ENCODE results near the gene SCG3.
"Not testable (repeated sequence)": the region's sequence is repeated elsewhere in the genome, so short reads cannot be mapped to it uniquely, and the experiment has no call there.

Gene SCG3

DNA sequence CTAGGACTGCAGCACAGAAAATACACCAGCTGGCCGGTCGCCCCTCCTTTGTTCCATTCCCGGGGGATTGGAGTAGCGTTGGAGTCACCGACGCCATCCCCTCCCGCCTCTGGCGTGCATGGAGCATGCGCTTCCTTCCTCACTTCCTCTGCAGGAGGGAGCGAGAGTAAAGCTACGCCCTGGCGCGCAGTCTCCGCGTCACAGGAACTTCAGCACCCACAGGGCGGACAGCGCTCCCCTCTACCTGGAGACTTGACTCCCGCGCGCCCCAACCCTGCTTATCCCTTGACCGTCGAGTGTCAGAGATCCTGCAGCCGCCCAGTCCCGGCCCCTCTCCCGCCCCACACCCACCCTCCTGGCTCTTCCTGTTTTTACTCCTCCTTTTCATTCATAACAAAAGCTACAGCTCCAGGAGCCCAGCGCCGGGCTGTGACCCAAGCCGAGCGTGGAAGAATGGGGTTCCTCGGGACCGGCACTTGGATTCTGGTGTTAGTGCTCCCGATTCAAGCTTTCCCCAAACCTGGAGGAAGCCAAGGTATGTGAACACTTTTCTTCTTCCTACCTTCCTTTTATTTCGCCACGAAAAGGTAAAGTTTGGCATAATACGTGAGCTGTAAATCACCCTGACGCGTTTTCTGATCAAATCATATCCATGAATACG is at the start of gene SCG3:
Gene SCG3, plus strand, starts transcription at position 201 of the 661 bp plus-strand sequence. Its CDS starts 253 bp downstream, at position 454.
- peak; percentile 63 for DNase-seq

DNA sequence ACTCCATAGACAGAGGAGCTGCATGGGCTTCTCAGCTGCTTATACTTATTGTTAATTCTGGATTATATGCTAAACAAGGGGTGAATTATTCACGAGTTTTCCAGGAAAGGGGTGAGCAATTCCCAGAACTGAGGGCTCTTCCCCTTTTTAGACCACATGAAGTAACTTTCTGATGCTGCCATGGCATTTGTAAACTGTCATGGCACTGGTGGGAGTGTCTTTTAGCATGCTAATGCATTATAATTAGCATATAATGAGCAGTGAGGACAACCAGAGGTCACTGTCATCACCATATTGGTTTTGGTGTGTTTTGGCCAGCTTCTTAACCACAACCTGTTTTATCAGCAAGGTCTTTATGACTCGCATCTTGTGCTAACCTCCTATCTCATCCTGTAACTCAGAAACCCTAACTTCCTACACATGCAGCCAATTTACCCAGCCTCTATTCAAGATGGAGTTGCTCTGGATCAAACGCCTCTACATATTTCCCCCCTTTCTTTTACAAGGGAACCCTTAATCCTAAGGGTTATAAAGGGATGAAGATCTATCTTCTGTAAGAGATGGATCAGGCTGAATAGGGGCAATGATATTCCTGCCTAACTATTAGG is 46.6 kb upstream of the SCG3 start:
- no peak for DNase-seq

DNA sequence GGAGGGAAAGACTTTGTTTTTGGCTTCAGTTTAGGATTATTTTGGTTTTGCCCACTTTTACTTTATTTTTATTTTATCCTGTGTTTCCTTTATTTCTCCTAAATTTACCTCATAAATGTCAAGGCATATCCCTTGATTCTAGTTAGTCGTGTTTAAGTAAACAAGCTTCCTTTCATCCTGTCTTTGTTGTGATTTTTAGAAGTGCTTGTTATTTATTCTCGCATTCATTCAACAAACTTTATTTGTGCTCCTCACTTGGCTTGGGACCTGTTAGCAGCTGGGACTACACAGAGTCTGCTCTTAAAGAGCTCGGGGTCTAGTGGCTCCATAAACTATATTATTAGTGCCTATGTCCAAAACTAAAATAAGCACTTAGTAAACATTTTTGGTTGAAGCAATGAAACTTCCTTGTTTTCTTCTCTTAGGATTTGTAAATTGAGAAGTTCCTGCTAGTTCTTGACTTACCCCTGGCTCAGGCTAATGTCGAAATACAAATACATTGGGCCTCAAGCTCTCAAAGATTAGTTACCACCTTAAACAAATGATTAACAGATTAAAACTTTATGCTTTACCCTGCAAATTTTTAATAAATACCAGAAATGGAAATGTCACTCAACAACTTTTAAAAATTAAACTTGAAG is 39.7 kb upstream of the SCG3 start:
- DNase-seq = no peak

DNA sequence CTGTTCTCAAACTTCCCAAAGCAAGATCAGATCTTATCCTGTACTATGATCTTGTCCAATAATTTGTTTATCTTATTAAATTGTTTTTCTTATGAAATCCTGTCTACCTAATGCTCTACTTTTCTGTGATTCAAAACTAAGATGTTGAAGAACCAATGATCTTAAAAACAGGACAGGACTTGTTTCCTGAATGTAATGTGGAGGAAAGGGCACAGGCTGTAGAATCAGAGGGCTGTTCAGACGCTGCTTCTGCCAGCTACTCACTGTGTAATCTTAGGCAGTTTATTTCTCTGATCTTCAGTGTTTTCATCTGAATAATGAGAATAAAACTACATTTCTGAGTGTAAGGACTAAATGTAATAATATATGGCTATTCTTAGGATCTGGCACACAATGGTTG is 38.6 kb upstream of the SCG3 start:
- no peak for DNase-seq

DNA sequence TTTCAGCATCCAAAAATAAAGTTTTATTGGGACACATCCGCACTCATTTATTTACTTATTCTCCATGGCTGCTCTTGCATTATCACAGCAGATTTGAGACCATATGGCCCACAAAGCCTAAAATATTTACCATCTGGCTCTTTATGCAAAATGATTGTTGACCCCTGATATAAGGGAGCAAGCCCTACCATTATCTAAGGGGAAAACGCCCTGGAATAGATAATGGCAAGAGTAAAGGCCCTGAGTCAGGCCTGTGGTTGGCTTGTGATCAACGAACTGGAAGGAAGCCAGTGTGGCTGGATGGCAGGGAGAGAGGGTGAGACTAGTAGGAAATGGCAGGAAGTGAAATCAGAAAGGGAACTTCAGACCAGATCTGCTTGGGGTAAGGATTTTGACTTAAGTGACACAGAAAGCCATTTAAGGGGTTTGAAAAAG is 34.2 kb upstream of the SCG3 start:
- DNase-seq = no peak

DNA sequence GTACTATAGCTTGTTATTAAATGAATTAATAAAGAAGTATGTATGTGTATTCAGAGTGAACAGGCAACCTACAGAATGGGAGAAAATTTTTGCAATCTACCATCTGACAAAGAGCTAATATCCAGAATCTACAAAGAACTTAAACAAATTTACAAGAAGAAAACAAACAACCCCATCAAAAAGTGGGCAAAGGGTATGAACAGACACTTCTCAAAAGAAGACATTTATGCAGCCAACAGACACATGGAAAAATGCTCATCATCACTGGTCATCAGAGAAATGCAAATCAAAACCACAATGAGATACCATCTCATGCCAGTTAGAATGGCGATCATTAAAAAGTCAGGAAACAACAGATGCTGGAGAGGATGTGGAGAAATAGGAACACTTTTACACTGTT is 33.2 kb upstream of the SCG3 start:
- not testable (repeated sequence) for DNase-seq

DNA sequence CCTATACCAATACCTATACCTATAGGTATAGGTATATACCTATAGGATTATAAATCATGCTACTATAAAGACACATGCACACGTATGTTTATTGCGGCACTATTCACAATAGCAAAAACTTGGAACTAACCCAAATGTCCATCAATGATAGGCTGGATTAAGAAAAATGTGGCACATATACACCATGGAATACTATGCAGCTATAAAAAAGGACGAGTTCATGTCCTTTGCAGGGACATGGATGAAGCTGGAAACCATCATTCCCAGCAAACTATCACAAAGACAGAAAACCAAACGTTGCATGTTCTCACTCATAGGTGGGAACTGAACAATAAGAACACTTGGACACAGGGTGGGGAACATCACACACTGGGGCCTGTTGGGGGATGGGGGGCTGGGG is 32.7 kb upstream of the SCG3 start:
- not testable (repeated sequence) for DNase-seq

DNA sequence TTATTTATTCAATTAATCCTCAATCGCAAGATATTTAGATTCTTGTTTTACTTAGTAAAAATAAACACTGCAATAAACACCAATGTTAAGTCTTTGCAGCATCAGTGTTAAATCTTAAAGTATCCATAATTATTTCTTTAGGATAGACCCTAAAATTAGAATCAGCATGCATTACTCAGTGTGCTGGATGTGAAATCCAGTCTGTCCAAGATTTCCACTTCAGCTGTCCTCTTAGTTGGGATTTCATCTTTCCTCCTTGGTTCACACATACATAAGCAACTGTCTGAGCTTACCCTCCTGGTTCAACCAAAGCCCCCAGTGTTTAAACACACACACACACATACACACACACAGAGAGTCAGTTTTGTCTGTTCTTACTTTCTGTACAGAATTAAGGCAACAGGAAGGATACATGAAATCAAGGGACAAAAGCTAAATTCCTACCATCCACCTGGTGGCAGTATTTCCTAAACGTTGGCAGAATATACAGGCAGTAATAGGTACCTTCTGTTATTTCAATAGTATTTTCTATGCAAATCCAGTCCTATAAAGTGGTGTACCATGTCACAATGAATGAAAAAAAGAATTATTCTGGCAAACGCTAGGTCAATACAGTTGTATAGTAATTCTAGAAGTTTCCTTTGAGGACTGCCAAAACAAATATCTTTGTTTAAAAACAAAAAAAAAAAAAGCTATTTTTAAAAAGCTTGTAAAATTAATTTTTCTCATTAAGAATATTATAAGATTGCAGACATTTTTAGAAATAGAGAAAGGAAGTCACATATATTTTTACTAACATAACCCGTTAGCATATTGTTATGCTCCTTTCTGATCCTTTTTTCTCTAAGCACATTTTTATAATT is 31.4 kb upstream of the SCG3 start:
- no peak for DNase-seq

DNA sequence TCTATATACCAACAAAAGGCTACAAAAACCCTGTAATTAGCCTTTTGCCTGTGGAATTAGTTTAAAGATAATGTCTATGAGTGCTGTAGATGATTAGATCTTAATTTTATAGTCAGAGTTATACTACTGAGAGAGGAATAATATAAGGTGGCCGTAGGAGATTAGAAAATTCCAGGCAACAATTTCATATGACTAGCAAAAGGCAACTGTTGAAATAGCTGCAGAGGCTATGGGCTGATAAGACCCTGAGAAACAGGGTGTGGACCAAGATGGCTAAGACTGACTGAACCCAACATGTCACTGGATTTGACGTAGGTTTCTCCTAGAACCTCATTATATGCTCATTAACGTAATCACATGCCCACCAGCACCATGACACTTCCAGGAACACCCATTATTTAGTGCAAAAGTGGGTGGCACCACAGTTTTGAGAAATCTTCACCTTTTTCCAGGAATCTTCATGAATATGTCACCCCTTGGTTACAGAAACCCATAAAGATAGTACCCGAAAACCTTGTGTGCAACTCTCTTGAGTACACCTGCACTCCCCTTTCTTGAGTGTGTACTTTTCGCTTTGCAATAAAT is 29.1 kb upstream of the SCG3 start:
- DNase-seq = no peak

DNA sequence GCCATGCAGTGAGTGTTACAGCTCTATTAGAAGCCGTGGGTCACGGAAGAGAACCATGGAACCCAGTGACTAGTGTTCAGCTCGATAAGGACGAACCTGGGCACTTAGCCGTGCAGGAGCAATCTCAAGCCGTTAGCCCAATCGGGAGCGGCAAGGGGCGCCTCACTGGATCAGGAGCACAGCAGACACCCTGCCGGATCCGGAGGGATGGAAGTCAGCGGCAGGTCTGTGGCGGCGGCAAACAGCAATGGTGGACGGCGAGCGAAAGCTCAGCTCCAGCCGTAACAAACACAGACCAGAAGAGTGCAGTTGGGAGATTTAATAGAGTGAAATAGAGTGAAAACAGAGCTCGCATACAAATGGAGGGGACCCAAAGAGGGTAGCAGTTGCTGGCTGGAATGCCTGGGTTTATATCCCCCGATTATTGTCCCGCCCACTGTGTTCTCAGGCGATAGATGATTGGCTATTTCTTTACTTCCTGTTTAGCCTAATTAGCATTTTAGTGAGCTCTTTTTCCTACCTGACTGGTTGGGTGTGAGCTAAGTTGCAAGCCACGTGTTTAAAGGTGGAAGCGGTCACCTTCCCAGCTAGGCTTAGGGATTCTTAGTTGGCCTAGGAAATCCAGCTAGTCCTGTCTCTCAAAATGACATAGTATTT is 25.8 kb upstream of the SCG3 start:
- DNase-seq = not testable (repeated sequence)

DNA sequence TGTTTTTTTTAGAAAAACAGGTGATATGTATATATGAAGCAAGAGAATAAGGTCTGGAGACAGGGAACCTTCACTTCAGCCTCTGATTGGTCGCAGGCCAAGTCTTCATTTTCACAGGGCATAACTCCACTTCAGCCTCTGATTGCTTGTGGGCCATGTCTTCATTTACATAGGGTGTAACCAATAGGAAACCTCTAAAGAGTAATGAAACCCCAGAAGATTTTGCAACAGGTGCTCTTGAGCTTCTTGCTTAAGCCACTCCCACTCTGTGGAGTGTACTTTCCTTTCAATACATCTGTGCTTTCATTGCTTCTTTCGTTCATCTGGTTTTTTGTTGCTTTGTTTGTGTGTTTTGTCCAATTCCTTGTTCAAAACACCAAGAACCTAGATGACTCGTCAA is 22.6 kb upstream of the SCG3 start:
- no peak for DNase-seq

DNA sequence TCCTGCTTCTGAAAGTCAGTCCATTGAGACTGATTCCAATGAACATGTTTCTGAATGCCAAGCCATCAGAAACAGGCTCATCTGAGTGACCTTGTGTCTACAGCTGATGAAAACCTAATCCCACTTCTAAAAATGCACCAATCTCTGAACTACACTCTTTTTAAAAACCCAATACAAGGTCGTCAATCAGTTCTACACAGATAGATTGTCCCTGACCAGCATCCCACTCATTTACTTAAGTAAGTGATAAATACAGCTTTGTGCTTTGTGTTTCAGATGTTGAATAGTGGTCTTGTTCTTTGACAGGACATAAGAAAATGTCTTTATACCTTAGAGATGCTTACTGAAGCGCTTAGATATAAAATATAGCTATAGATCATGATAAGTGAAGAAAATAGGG is 20.2 kb upstream of the SCG3 start:
- no peak for DNase-seq

DNA sequence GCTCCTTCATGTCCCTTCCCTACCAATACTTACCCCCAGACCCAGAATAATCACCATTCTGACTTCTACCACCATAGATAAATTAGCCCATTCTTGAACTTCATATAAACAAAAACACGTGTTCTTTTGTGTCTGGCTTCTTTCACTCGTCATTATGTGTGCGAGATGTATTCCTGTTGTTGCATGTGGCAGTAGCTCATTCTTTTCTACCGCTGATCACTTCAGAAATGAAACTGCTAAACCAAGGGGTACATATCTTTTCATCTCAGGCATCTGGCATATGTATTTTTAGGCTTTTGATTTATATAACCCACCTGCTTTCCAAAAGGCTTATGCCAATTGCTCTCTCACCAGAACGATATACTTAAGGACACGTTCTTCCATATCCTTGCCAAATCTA is 13.8 kb upstream of the SCG3 start:
- no peak for DNase-seq

DNA sequence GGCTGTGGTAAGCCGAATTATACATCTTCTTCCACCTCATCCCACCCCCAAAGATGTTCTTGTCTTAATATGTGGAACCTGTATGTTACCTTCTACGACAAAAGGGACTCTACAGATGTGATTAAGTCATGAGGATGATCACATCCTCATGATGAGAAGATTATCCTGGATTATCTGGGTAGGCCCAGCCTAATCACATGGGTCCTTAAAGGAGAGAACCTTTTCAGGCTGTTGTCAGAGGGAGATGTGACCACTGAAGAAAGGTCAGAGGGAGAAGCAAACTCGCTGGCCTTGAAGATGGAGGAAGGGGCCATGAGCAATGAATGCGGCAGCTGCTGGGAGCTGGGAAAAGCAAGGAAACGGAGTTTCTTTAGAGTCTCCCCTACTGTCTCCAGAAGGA is 12.9 kb upstream of the SCG3 start:
- DNase-seq = no peak

DNA sequence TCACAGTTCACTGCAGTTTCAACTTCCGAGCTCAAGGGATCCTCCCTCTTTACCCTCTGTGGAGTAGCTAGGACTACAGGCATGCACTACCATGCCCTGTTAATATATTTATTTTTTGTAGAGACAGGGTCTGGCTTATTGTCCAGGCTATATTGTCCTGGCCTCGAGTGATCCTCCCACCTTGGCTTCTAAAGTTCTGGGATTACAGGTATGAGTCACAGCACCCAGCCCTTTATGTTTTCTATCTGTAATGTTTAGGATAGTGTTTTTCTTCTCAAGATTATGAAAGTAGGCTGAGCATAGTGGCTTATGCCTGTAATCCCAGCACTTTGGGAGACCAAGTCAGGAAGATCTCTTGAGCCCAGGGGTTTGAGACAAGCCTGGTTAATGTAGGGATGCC is 11.9 kb upstream of the SCG3 start:
- DNase-seq = no peak

DNA sequence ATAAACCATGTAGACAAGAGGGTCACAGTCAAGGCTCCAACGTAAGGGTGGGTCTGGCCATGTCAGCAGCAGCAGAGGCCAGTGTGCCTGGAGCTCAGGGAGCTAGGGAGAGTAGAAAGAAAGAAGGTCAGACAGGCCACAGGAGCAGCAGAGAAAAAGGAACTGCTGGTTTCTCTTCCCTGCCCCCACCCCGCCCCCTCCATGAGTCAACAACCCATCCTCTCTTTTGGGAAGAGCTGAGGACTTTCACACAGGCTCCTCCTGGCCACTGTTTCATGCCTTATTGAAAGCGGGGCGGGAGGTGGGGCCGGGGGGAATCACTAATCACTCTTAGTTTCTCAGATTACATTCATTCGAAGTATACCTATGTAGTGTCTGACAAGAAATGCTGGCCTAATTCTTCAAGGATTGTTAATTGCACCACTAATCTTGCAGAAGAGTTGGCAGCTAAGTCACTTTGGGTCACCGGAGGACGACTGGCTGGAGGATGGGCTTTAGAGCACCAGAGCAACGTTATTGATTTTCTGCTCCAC is 9.1 kb upstream of the SCG3 start:
- DNase-seq = no peak

DNA sequence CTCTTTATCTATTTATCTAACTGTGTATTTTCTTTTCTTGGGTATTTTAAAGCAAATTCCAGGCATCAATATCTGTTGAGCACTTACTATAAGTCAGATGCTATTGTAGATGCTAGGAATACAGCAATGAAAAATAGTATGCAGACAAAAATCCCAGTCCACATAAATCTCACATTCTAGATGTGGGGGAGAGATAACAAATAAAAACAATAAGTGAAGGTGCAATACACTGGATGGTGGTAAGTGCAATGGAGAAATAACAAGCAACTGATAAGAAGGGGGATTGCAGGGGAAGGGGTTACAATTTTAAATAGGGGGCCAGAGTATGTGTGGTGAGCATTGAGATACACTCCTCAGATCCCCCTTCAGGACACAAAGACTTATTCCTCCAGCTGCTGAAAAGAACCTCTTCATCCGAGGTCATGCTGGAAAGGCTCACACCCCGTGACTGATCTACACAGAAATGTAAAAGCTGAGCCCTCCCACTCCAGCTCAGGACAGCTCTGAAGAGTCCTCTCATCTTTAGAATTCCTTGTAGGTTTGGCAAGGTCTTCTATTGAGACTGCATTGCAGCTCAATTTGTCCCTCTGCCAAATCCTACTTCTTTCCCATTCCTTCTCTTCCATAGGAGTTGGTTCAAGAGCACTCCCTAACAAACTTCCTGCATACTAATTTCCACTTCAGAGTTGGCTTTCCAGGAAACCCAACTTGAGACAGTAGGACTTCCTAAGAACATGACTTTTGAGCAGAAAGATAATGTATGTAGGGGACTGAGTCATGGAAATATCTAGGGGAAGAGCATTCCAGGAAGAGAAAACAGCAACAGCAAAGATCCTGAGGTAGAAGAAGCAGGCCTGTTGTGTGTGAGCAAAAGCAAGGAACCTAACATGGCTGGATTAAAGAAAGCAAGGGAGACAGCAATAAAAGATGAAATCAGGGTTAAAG is 8.1 kb upstream of the SCG3 start:
- DNase-seq = no peak

DNA sequence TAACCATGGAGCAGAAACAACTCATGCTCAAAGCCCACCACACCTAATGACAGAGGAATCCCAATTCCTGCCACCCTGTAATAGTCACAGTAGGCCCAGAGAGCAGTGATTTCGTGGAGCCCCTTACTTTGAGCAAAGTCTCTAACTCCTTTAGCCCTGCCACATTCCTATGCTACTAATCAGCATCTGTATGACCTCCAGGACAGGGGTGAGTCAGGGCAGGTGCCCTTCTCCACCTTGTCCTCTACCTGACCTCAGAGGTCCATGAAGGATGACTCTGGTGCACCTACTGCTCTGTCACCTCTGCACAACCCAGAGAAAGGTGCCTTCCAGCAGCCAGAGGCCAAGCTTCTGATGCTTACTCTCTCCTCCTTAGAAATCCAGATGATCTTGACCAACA is 6.1 kb upstream of the SCG3 start:
- DNase-seq = no peak

DNA sequence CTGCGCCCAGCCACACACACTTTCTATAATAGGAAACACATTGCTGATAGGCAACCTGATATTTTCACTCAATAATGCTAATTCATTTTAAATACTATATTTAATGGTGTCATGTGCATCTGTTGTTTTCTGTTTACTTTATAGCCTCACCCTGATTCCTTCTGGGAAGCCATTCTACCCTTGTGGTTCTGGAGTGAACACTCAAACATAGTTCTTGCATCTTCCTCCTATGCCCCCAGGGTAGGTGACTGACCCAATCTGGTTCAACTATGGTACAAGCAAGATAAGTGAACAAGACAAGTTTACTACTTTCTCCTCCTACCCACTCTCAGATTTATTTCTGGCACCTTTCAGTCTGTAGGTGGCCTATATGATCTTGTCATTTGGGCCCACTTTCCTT is 4.3 kb upstream of the SCG3 start:
- no peak for DNase-seq

DNA sequence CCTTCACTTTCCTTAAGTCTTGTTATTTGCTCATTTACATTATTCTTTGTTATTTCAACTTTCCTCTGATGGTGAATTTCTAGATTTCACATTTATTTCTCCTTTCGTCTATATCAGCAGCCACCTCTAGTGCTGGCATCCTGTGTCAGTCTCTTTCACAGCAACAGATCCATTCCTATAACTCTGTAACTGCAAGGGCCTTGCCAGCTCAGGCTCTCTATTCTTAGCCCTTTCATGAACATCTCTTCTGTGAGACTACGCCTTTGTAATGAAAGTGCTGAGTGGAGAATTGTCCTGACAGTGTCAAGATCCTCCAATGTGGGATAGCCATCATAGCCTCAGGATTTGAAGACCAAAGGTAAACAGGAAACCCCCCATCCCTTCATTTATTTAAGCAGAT is 3.9 kb upstream of the SCG3 start:
- DNase-seq = no peak

DNA sequence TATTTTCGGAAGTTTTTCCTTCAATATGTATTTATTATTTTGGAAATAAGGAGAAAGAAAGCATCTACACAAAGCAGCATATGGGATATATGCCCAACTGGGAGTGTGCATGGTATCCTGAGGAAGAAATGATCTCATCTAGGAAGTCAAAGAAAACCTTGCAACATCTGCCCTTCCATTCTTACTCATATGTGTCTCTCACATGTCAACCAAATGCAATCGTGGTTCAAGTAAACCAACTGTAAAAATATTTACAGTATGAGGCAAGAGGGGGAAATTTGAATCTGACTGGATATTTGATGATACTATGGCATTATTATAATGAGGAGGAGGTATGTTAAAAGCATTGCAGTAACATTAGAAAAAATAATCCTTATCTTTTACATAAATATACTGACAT is 3.2 kb upstream of the SCG3 start:
- DNase-seq = no peak

Measured in activated CD4-positive, CD25-positive, alpha-beta regulatory T cell treated with anti-CD3 and anti-CD28 coated beads, Interleukin-2, amount 50 U/mL, for 72 hours (primary cell).